DND-41 (cell line): ENCODE data around the gene ADAMTS13.
"Not testable (repeated sequence)": the region's sequence is repeated elsewhere in the genome, so short reads cannot be mapped to it uniquely, and the experiment has no call there.

Experiments used
- EZH2 ChIP-seq: IDR thresholded peaks from 3 replicates; pipeline ENCODE4 v1.6.1; 2012; ENCODE audit warnings: borderline replicate concordance, low read depth, mild to moderate bottlenecking, moderate library complexity, low read length, inconsistent platforms; ENCODE audit not compliant: severe bottlenecking
- TF ChIP-seq, protein P1 (sequence below): IDR thresholded peaks from 2 replicates; pipeline ENCODE4 v1.5.1; 2012; ENCODE audit warnings: borderline replicate concordance, low read length, moderate library complexity, mild to moderate bottlenecking; ENCODE audit not compliant: poor library complexity, severe bottlenecking; ENCODE audit errors: extremely low read depth

DNA sequence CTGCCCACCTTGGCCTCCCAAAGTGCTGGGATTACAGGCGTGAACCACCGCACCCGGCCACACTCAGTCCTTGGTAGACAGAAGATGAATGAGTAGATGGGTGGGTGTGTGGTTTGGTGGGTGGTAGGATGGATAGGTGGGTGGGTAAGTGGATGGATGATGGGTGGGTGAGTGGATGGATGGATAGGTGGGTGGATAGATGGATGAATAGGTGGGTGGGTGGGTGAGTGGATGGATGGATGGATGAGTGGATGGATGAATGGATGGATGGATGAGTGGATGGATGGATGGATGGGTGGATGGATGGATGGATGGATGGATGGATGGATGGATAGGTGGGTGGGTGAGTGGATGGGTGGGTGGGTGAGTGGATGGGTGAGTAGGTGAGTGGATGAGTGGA lies 29.9 kb upstream of the ADAMTS13 start:
- TF ChIP-seq, protein P1, sequence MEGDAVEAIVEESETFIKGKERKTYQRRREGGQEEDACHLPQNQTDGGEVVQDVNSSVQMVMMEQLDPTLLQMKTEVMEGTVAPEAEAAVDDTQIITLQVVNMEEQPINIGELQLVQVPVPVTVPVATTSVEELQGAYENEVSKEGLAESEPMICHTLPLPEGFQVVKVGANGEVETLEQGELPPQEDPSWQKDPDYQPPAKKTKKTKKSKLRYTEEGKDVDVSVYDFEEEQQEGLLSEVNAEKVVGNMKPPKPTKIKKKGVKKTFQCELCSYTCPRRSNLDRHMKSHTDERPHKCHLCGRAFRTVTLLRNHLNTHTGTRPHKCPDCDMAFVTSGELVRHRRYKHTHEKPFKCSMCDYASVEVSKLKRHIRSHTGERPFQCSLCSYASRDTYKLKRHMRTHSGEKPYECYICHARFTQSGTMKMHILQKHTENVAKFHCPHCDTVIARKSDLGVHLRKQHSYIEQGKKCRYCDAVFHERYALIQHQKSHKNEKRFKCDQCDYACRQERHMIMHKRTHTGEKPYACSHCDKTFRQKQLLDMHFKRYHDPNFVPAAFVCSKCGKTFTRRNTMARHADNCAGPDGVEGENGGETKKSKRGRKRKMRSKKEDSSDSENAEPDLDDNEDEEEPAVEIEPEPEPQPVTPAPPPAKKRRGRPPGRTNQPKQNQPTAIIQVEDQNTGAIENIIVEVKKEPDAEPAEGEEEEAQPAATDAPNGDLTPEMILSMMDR: not testable (repeated sequence)
- TF ChIP-seq EZH2: not testable (repeated sequence)
